ENCODE data around the gene CTAG1A.
"Not testable (repeated sequence)": the region's sequence is repeated elsewhere in the genome, so short reads cannot be mapped to it uniquely, and the experiment has no call there.

Gene CTAG1A

DNA sequence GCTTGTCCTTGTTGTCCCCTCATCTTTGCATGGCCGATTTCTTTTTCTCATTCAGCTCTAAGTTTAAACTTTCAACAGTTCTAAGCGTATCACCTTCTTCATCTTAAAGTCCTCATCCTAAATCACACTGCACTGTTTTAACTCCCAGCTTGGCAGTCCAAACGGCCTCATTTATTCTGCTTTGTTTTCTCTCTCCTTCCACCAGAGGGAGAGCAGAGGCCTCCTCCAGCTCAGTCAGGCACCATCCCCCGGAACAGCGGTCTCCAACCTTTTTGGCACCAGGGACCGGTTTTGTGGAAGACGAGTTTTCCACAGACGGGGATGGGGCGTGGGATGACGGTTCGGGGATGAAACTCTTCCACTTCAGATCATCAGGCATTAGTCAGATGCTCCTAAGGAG lies 14.6 kb upstream of the CTAG1A start:
- not testable (repeated sequence) for H3K9me3 ChIP-seq (ENCODE audit: control insufficient read depth in 2 of 2, low read length in 2 of 2); H3K4me3 ChIP-seq (ENCODE audit: low read length in 2 of 2)

DNA sequence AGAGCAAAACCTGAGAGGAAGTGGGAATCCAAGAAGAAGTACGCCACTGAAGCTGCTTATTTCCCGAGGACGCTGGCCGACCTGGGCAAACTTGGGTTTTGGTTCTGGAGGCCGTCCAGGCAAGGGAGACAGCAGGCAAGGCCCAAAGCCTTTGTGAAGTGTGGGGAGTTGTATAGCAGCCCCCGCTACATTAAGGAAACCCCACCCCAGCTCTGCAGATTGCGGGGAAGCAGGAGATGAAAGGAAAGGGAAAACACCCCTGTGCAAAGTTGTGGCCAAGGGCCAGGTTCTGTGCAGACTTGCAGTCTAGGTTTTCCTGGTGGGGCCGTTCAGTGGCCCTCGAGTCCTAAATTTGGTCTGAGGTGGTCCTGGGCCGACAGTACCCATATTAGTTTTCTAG lies 11.9 kb upstream of the CTAG1A start:
- not testable (repeated sequence) for H3K9ac ChIP-seq (ENCODE audit: low read depth in 1 of 2, low read length in 2 of 2); H3K27ac ChIP-seq (ENCODE audit: low read depth in 2 of 2, low read length in 2 of 2); H3K36me3 ChIP-seq (ENCODE audit: control insufficient read depth in 2 of 2, insufficient read depth in 2 of 2, low read length in 2 of 2); H3K4me1 ChIP-seq (ENCODE audit: control insufficient read depth in 2 of 2, insufficient read depth in 2 of 2, low read length in 2 of 2); H3K27me3 ChIP-seq (ENCODE audit: control insufficient read depth in 2 of 2, insufficient read depth in 2 of 2, low read length in 2 of 2); H3K9me3 ChIP-seq (ENCODE audit: control insufficient read depth in 2 of 2, low read length in 2 of 2); H3K4me3 ChIP-seq (ENCODE audit: low read length in 2 of 2)

More for the DNA sequence above, 14.6 kb upstream of the CTAG1A start:
- H3K36me3 ChIP-seq (ENCODE audit: control insufficient read depth in 2 of 2, insufficient read depth in 2 of 2, low read length in 2 of 2); H3K27ac ChIP-seq (ENCODE audit: low read depth in 2 of 2, low read length in 2 of 2); H3K9ac ChIP-seq (ENCODE audit: low read depth in 1 of 2, low read length in 2 of 2); H3K27me3 ChIP-seq (ENCODE audit: control insufficient read depth in 2 of 2, insufficient read depth in 2 of 2, low read length in 2 of 2); H3K4me1 ChIP-seq (ENCODE audit: control insufficient read depth in 2 of 2, insufficient read depth in 2 of 2, low read length in 2 of 2): not testable (repeated sequence)

DNA sequence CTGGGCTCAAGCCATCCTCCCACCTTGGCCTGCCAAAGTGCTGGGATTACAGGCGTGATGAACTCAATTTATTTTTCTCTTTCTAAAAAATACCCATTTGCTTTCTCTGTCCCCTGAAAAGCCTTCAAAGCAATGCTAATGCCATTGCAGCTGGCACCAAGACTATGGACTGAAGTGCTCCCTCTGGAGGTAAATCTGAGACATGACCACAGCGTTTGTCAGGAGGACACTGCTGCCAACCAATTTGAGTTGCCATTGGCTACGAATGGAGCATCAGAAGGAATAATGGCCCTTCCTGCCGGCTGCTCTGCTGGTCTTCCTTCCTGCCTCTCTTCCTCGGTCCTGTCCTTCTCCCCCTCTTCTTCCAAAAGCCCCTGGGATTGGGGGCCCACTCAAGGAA lies 9.9 kb upstream of the CTAG1A start:
- not testable (repeated sequence) for H3K9me3 ChIP-seq (ENCODE audit: control insufficient read depth in 2 of 2, low read length in 2 of 2); H3K4me3 ChIP-seq (ENCODE audit: low read length in 2 of 2); H3K4me1 ChIP-seq (ENCODE audit: control insufficient read depth in 2 of 2, insufficient read depth in 2 of 2, low read length in 2 of 2); H3K9ac ChIP-seq (ENCODE audit: low read depth in 1 of 2, low read length in 2 of 2); H3K27me3 ChIP-seq (ENCODE audit: control insufficient read depth in 2 of 2, insufficient read depth in 2 of 2, low read length in 2 of 2); H3K36me3 ChIP-seq (ENCODE audit: control insufficient read depth in 2 of 2, insufficient read depth in 2 of 2, low read length in 2 of 2); H3K27ac ChIP-seq (ENCODE audit: low read depth in 2 of 2, low read length in 2 of 2)

DNA sequence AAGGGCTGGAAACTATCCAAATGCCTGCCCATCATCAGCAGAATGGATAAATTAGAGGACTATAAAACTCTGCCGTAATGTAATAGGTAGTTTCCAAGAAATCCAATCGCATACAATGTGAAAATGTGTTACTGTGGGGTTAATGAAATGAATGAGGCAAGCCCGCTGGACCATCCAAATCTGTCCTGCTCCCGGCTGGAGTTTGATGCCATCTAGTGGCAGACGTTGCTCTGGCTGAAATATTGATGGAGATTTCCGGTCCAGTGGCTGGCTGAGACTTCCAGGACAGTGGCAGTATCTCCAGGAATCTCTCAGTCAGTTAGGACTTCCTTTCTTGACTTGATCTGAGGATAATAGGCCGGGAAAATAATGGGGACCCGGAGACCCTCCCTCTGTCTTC lies 1.9 kb upstream of the CTAG1A start:
- H3K4me1 ChIP-seq (ENCODE audit: control insufficient read depth in 2 of 2, insufficient read depth in 2 of 2, low read length in 2 of 2); H3K36me3 ChIP-seq (ENCODE audit: control insufficient read depth in 2 of 2, insufficient read depth in 2 of 2, low read length in 2 of 2); H3K9me3 ChIP-seq (ENCODE audit: control insufficient read depth in 2 of 2, low read length in 2 of 2); H3K27ac ChIP-seq (ENCODE audit: low read depth in 2 of 2, low read length in 2 of 2); H3K27me3 ChIP-seq (ENCODE audit: control insufficient read depth in 2 of 2, insufficient read depth in 2 of 2, low read length in 2 of 2); H3K9ac ChIP-seq (ENCODE audit: low read depth in 1 of 2, low read length in 2 of 2); H3K4me3 ChIP-seq (ENCODE audit: low read length in 2 of 2): not testable (repeated sequence)

DNA sequence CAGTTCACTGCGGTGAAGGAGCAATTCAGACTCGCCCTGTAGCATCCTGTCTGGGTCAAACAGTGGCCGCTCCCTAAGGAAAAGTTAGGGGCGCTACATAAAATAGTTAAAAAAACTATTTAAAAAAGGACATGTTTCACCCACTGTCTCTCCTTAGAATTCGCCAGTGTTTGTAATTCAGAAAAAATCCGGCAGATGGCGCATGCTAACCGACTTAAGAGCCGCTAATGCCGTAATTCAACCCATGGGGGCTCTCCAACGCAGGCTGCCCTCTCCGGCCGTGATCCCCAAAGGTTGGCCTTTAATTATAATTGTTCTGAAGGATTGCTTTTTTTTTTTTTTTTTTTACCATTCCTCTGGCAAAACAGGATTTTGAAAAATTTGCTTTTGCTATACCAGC lies 5.5 kb downstream of the CTAG1A start:
- not testable (repeated sequence) for H3K4me3 ChIP-seq (ENCODE audit: low read length in 2 of 2); H3K36me3 ChIP-seq (ENCODE audit: control insufficient read depth in 2 of 2, insufficient read depth in 2 of 2, low read length in 2 of 2); H3K9me3 ChIP-seq (ENCODE audit: control insufficient read depth in 2 of 2, low read length in 2 of 2); H3K4me1 ChIP-seq (ENCODE audit: control insufficient read depth in 2 of 2, insufficient read depth in 2 of 2, low read length in 2 of 2); H3K27me3 ChIP-seq (ENCODE audit: control insufficient read depth in 2 of 2, insufficient read depth in 2 of 2, low read length in 2 of 2); H3K27ac ChIP-seq (ENCODE audit: low read depth in 2 of 2, low read length in 2 of 2); H3K9ac ChIP-seq (ENCODE audit: low read depth in 1 of 2, low read length in 2 of 2)

DNA sequence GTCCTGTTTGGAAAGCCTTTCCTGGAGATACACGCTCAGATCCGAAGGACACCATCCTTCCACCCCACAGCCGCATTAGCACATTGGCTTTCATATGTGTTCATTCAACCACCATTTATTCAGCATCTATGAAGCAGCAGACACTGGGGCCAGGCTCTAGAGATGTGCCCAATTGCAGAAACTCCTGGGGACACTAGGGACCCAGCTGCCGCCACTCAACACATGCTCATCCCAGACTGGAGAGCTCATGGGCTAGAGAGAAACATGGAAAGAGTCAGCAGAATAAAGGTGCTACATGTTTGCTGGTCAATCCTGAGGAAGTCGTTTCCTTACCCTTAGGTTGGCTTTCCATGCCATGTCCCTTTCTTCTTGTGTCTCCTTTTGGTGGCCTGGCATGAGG lies 7.6 kb downstream of the CTAG1A start:
- Histone ChIP-seq H3K27me3 (ENCODE audit: control insufficient read depth in 2 of 2, insufficient read depth in 2 of 2, low read length in 2 of 2) (no peaks in the 10 kb centered on the region), H3K36me3 (ENCODE audit: control insufficient read depth in 2 of 2, insufficient read depth in 2 of 2, low read length in 2 of 2) (no peaks in the 10 kb centered on the region), H3K9ac (ENCODE audit: low read depth in 1 of 2, low read length in 2 of 2) (no peak overlapping the region), H3K4me1 (ENCODE audit: control insufficient read depth in 2 of 2, insufficient read depth in 2 of 2, low read length in 2 of 2) (no peaks in the 10 kb centered on the region), H3K4me3 (ENCODE audit: low read length in 2 of 2) (no peak overlapping the region), H3K9me3 (ENCODE audit: control insufficient read depth in 2 of 2, low read length in 2 of 2) (no peaks in the 10 kb centered on the region), H3K27ac (ENCODE audit: low read depth in 2 of 2, low read length in 2 of 2) (no peak overlapping the region)

DNA sequence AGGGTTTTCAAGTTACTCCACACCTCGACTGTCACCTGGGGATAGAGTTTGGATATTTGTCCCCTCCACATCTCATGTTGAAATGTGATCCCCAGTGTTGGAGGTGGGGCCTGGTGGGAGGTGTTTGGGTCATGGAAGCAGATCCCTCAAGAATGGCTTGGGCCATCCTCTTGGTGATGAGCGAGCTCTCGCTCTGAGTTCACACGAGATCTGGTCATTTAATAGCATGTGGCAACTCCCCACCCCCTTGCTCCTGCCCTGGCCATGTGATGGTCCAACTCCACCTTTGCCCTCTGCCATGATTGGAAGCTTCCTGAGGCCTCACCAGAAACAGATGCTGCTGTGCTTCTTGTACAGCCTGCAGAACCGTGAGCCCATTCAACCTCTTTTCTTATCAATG lies 8.3 kb downstream of the CTAG1A start:
- no peak overlapping the region for H3K4me3 ChIP-seq (ENCODE audit: low read length in 2 of 2)
- no peaks in the 10 kb centered on the region for H3K27me3 ChIP-seq (ENCODE audit: control insufficient read depth in 2 of 2, insufficient read depth in 2 of 2, low read length in 2 of 2)
- H3K36me3 ChIP-seq (ENCODE audit: control insufficient read depth in 2 of 2, insufficient read depth in 2 of 2, low read length in 2 of 2): no peaks in the 10 kb centered on the region
- H3K27ac ChIP-seq (ENCODE audit: low read depth in 2 of 2, low read length in 2 of 2): no peak overlapping the region
- H3K9me3 ChIP-seq (ENCODE audit: control insufficient read depth in 2 of 2, low read length in 2 of 2): no peaks in the 10 kb centered on the region
- no peaks in the 10 kb centered on the region for H3K4me1 ChIP-seq (ENCODE audit: control insufficient read depth in 2 of 2, insufficient read depth in 2 of 2, low read length in 2 of 2)
- no peak overlapping the region for H3K9ac ChIP-seq (ENCODE audit: low read depth in 1 of 2, low read length in 2 of 2)

DNA sequence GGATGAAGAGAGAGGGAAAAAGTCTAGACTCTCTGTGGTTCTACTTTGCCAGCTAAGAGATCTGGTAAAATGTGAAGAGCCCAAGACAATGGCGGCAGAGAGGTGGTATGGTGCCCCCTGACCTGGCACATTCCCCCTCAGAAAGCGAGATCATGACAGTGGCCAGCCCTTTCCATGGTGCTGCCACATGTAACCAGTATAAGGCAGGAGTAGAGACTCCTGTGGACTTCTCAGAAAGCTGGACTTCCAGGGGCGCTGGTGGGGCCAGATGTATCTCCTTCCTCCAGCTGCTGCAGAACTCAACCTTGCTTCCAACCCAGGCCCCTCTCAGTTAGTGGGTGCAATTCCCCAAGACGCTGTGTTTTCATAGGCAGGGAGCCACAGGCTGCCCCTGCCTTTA lies 9.6 kb downstream of the CTAG1A start:
- H3K36me3 ChIP-seq (ENCODE audit: control insufficient read depth in 2 of 2, insufficient read depth in 2 of 2, low read length in 2 of 2): no peaks in the 10 kb centered on the region
- H3K27ac ChIP-seq (ENCODE audit: low read depth in 2 of 2, low read length in 2 of 2): no peak overlapping the region
- no peak overlapping the region for H3K4me3 ChIP-seq (ENCODE audit: low read length in 2 of 2)
- no peaks in the 10 kb centered on the region for H3K4me1 ChIP-seq (ENCODE audit: control insufficient read depth in 2 of 2, insufficient read depth in 2 of 2, low read length in 2 of 2)
- no peaks in the 10 kb centered on the region for H3K27me3 ChIP-seq (ENCODE audit: control insufficient read depth in 2 of 2, insufficient read depth in 2 of 2, low read length in 2 of 2)
- H3K9ac ChIP-seq (ENCODE audit: low read depth in 1 of 2, low read length in 2 of 2): no peak overlapping the region
- H3K9me3 ChIP-seq (ENCODE audit: control insufficient read depth in 2 of 2, low read length in 2 of 2): no peaks in the 10 kb centered on the region

DNA sequence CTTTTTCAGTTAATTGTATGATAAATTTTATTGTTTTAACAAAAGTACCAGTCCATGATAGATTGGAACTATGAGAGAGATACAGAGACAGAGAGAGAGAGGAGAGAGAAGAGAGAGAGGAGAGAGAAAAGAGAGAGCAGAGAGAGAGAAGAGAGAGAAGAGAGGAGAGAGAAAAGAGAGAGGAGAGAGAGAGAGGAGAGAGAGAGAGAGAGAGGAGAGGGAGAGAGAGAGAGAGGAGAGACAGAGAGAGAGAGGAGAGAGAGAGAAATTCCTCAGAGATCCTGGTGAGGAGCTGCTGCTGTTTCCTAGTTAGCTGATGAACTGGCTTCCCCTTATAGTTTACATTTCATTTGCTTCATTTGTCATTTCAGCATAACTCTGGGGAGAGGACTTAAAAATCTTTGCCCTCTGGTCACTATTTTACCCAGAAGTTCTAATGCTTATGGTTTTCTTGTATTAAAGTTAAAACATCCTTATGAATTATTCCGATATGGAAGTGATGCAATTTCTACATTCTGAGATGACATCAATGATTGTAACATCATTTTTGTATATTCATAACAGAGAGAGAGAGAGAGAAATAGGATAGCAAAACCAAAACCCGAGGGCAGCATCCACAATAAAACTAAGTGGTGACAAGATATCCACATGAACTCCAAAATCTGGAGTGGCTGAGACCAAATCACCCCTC lies 10.8 kb downstream of the CTAG1A start:
- no peak overlapping the region for H3K4me3 ChIP-seq (ENCODE audit: low read length in 2 of 2)
- H3K9me3 ChIP-seq (ENCODE audit: control insufficient read depth in 2 of 2, low read length in 2 of 2): no peaks in the 10 kb centered on the region
- no peak overlapping the region for H3K9ac ChIP-seq (ENCODE audit: low read depth in 1 of 2, low read length in 2 of 2)
- H3K36me3 ChIP-seq (ENCODE audit: control insufficient read depth in 2 of 2, insufficient read depth in 2 of 2, low read length in 2 of 2): no peaks in the 10 kb centered on the region
- no peaks in the 10 kb centered on the region for H3K4me1 ChIP-seq (ENCODE audit: control insufficient read depth in 2 of 2, insufficient read depth in 2 of 2, low read length in 2 of 2)
- no peak overlapping the region for H3K27ac ChIP-seq (ENCODE audit: low read depth in 2 of 2, low read length in 2 of 2)
- no peaks in the 10 kb centered on the region for H3K27me3 ChIP-seq (ENCODE audit: control insufficient read depth in 2 of 2, insufficient read depth in 2 of 2, low read length in 2 of 2)

DNA sequence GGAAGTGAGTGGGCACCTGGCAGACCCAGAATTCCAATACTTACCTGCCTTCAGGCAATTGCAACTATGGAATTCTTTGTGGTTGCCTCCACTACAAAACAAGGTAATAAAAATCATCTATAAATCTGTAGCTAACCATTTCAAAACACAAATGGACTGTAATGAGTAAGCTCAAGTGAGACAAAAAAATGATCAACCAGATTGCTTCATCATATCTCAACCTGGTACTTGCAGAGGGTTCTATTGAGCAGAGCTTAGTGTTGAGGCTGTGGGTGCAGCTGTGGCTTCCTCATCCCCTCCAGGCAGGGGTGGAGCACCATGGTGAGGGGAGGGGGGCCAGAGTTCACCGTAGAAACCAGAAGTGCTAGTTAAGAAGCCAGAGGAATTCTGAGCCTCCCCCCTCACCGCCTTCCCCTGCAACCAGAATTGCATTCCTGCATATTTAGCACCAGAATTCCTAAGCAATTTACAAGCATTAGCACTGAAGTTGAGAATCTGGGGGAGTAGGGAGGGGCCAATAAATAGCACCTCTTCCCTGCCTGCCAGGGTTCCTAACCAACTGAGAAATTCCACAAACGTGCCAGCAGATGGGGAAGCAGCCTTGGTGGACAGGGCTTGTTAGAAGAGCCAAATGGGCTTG lies 11.5 kb downstream of the CTAG1A start:
- no peaks in the 10 kb centered on the region for H3K9me3 ChIP-seq (ENCODE audit: control insufficient read depth in 2 of 2, low read length in 2 of 2)

More for the DNA sequence above, 11.5 kb downstream of the CTAG1A start:
- no peaks in the 10 kb centered on the region for H3K4me1 ChIP-seq (ENCODE audit: control insufficient read depth in 2 of 2, insufficient read depth in 2 of 2, low read length in 2 of 2)
- H3K36me3 ChIP-seq (ENCODE audit: control insufficient read depth in 2 of 2, insufficient read depth in 2 of 2, low read length in 2 of 2): no peaks in the 10 kb centered on the region
- H3K27ac ChIP-seq (ENCODE audit: low read depth in 2 of 2, low read length in 2 of 2): no peak overlapping the region
- H3K4me3 ChIP-seq (ENCODE audit: low read length in 2 of 2): no peak overlapping the region
- no peaks in the 10 kb centered on the region for H3K27me3 ChIP-seq (ENCODE audit: control insufficient read depth in 2 of 2, insufficient read depth in 2 of 2, low read length in 2 of 2)
- no peak overlapping the region for H3K9ac ChIP-seq (ENCODE audit: low read depth in 1 of 2, low read length in 2 of 2)

All from mucosa of rectum (tissue), 2 donors.